K562 (cell line): ENCODE results near the gene GAS2L2. TPM values are rescaled to one million over a fixed set of nuclear protein-coding genes. Genes with fewer than 3 reads are reported as not detected.

Source experiments
- ATAC-seq: fragments of 200-7000 bp; cut with Tn5 transposase; 3 replicates; pipeline ENCODE4 v1.9.1; 2020; ENCODE audit warnings: moderate library complexity
- BruUV-seq: library from RNA; stranded (reverse); fragments of 400-500 nt; replicated peaks from 2 replicates; lab custom pipeline; 2021; lab: Mats Ljungman, UMichigan
- CTCF ChIA-PET: fragments of 300-600 bp; formaldehyde crosslinking; extraction: SDS; loops from one replicate; lab custom pipeline; 2021; ENCODE audit warnings: low intra/inter-chr PET ratio; lab: Yijun Ruan, JAX
- POLR2A ChIA-PET: fragments of 300-600, 350-650 bp; sonication (Branson Sonifier 250); formaldehyde crosslinking; extraction: SDS; loops from one replicate; lab custom pipeline; 2021; ENCODE audit warnings: antibody characterized with exemption, inconsistent platforms; lab: Yijun Ruan, JAX
- DNase-seq, 4 experiments: peaks; one replicate each; pipeline versions ENCODE4 v3.0.0 to v3.0.0-alpha.2; 2011 to 2018; ENCODE audit warnings: low spot score in 3 of 4, mixed read lengths in 3 of 4; ENCODE audit errors: extremely low read depth in 1 of 4
- FAIRE-seq: peaks from 2 replicates; lab custom pipeline; 2011; peaks lifted over from hg19 to GRCh38; lab: Jason Lieb, UNC
- H2AFZ ChIP-seq: 2 replicates; pipeline ENCODE4 v1.6.0; 2011; ENCODE audit warnings: low read depth, low read length, control low read depth, inconsistent platforms
- H3K27ac ChIP-seq: fragments of 200-600 bp; 3 replicates; pipeline ENCODE4 v1.8.0; 2011; ENCODE audit warnings: low read depth, mild to moderate bottlenecking, control low read depth, inconsistent platforms, low read length, moderate library complexity, mixed read lengths; ENCODE audit errors: extremely low read depth
- H3K27me3 ChIP-seq, 2 experiments: fragments of 300-600 bp in 1 of 2; 2 replicates in 1 of 2; 3 replicates in 1 of 2; pipeline versions ENCODE4 v1.6.0 to v1.8.0; 2011; ENCODE audit warnings: inconsistent platforms in 2 of 2, low read length in 2 of 2, mild to moderate bottlenecking in 1 of 2, mixed read lengths in 1 of 2, moderate library complexity in 1 of 2; ENCODE audit not compliant: control insufficient read depth in 2 of 2, insufficient read depth in 2 of 2
- H3K36me3 ChIP-seq: fragments of 300-600 bp; 3 replicates; pipeline ENCODE4 v1.8.0; 2011; ENCODE audit warnings: mild to moderate bottlenecking, low read length, inconsistent platforms; ENCODE audit not compliant: control insufficient read depth, insufficient read depth
- H3K4me1 ChIP-seq, 2 experiments: fragments of 200-600 bp in 1 of 2; replicated peaks in 1 of 2; 2 replicates in 1 of 2; 3 replicates in 1 of 2; pipeline versions ENCODE4 v1.5.1 to v1.8.0; 2011; ENCODE audit warnings: inconsistent platforms in 2 of 2, low read length in 2 of 2, mild to moderate bottlenecking in 1 of 2, mixed read lengths in 1 of 2, moderate library complexity in 1 of 2; ENCODE audit not compliant: control insufficient read depth in 2 of 2, insufficient read depth in 2 of 2
- H3K4me2 ChIP-seq: 2 replicates; pipeline ENCODE4 v1.6.1; 2011; ENCODE audit warnings: low read length, control low read depth, inconsistent platforms, mixed read lengths; ENCODE audit not compliant: insufficient read depth
- H3K4me3 ChIP-seq: fragments of 200-600 bp; sonication (generic), shearing (Covaris generic); 2 replicates; pipeline ENCODE4 v1.5.1; 2016; ENCODE audit warnings: control low read depth, inconsistent platforms
- H3K79me2 ChIP-seq: fragments of 200-600 bp; 3 replicates; pipeline ENCODE4 v1.8.0; 2011; ENCODE audit warnings: low read length, inconsistent platforms; ENCODE audit not compliant: control insufficient read depth, insufficient read depth
- H3K9ac ChIP-seq, 2 experiments: 2 replicates each; pipeline versions ENCODE4 v1.6.0 to v1.6.1; 2011; ENCODE audit warnings: low read depth in 2 of 2, low read length in 2 of 2, control low read depth in 1 of 2, inconsistent platforms in 1 of 2, mild to moderate bottlenecking in 1 of 2, mixed read lengths in 1 of 2; ENCODE audit not compliant: insufficient read depth in 1 of 2
- H3K9me1 ChIP-seq: one replicate; pipeline ENCODE4 v1.6.0; 2011; ENCODE audit warnings: inconsistent platforms, mild to moderate bottlenecking, low read length, moderate library complexity; ENCODE audit not compliant: control insufficient read depth, insufficient read depth
- H3K9me3 ChIP-seq: replicated peaks from 2 replicates; pipeline ENCODE4 v1.5.1; 2011; ENCODE audit warnings: low read depth, low read length, inconsistent platforms; ENCODE audit not compliant: control insufficient read depth, insufficient read depth
- H4K20me1 ChIP-seq: replicated peaks from 2 replicates; pipeline ENCODE4 v1.6.1; 2011; ENCODE audit warnings: low read length, inconsistent platforms, mixed read lengths; ENCODE audit not compliant: control insufficient read depth, insufficient read depth
- RAD21 ChIP-seq, 2 experiments: fragments of 250-450 bp in 1 of 2; fragments of 450-650 bp in 1 of 2; sonication (Bioruptor Pico) in 1 of 2; formaldehyde crosslinking in 1 of 2; IDR thresholded peaks in 1 of 2; conservative IDR thresholded peaks in 1 of 2; 2 replicates each; pipeline versions ENCODE4 v1.4.0 to v1.8.0; 2020 to 2022; ENCODE audit warnings: mild to moderate bottlenecking in 2 of 2, moderate library complexity in 1 of 2
- SMAD1 ChIP-seq: fragments of 150-350 bp; IDR thresholded peaks from 2 replicates; pipeline ENCODE4 v1.6.1; 2014; ENCODE audit warnings: low read length, low read depth; ENCODE audit not compliant: partially characterized antibody
- SMAD4 ChIP-seq: fragments of 250-450 bp; sonication (Bioruptor Pico); conservative IDR thresholded peaks from 2 replicates; pipeline ENCODE4 v1.8.0; 2021; ENCODE audit warnings: inconsistent platforms, mild to moderate bottlenecking, moderate library complexity
- YY1 ChIP-seq, 3 experiments: IDR thresholded peaks; 2 replicates each; pipeline ENCODE4 v1.6.1; 2011; ENCODE audit warnings: low read length in 2 of 3, mild to moderate bottlenecking in 2 of 3, moderate library complexity in 2 of 3, borderline replicate concordance in 1 of 3, control low read depth in 1 of 3, low read depth in 1 of 3; ENCODE audit not compliant: insufficient read depth in 3 of 3, insufficient replicate concordance in 2 of 3, control insufficient read depth in 1 of 3, insufficient read length in 1 of 3; ENCODE audit errors: extremely low read depth in 1 of 3
- ZBTB1 ChIP-seq: sonication (generic); formaldehyde crosslinking; IDR thresholded peaks from 2 replicates; pipeline ENCODE4 v1.8.1; 2023; ENCODE audit warnings: missing genetic modification reagents, low read depth, mild to moderate bottlenecking, borderline replicate concordance
- ZNF133 ChIP-seq: fragments of 250-450 bp; sonication (Bioruptor Pico); IDR thresholded peaks from 2 replicates; pipeline ENCODE4 v1.4.0; 2020; ENCODE audit warnings: mild to moderate bottlenecking
- ZSCAN32 ChIP-seq: fragments of 450-650 bp; formaldehyde crosslinking; IDR thresholded peaks from 2 replicates; pipeline ENCODE4 v1.4.0; 2020; ENCODE audit warnings: mild to moderate bottlenecking, moderate library complexity
- WGBS: fragments of 100-300 bp; shearing (Covaris generic); methylation state at CpG from one replicate; pipeline ENCODE4 v1.1.6; 2016; ENCODE audit warnings: low coverage, mixed read lengths; ENCODE audit not compliant: insufficient coverage; ENCODE audit errors: missing lambda C conversion rate; 5-methylcytosine and 5-hydroxymethylcytosine counted together
- in situ Hi-C: fragments of 300-500 bp; cut with MboI; formaldehyde crosslinking; loops from 4 replicates; pipeline ENCODE4 v1.15.0; 2018; ENCODE audit warnings: inconsistent platforms, mixed read lengths
- intact Hi-C: fragments of 100-400 bp; cut with micrococcal nuclease; formaldehyde crosslinking; loops from 2 replicates; pipeline ENCODE4 v1.14.2; 2022
- polyA plus RNA-seq, 8 experiments: library from polyadenylated mRNA; depleted of rRNA in 4 of 8; stranded (reverse) in 5 of 8; unstranded in 3 of 8; fragments of >200 nt; fragmentation: Nextera tagmentation in 2 of 8; fragmentation: Illumina TruSeq in 1 of 8; extraction: Ambion mirVana in 2 of 8; extraction: Trizol in 1 of 8; gene quantifications; 2 replicates each; pipeline versions ENCODE4 v1.2.1 to v1.2.3, GENCODE V29; 2011 to 2014; ENCODE audit warnings: inconsistent platforms in 1 of 8, missing spikeins in 1 of 8
- total RNA-seq, 7 experiments: library from RNA; depleted of rRNA in 6 of 7; stranded (reverse); fragments of >200 nt in 6 of 7; fragmentation: Illumina TruSeq in 2 of 7; extraction: Trizol in 2 of 7; gene quantifications; 2 replicates each; pipeline versions ENCODE4 v1.2.1 to v1.2.3, GENCODE V29; 2011 to 2021; ENCODE audit warnings: low replicate concordance in 1 of 7
- TF ChIP-seq, protein P1 (sequence below): fragments of 150-350 bp; IDR thresholded peaks from 2 replicates; pipeline ENCODE4 v1.6.1; 2014; ENCODE audit warnings: low read depth, mild to moderate bottlenecking, low read length, borderline replicate concordance
- TF ChIP-seq, protein P2 (sequence below): sonication (generic); formaldehyde crosslinking; IDR thresholded peaks from 2 replicates; pipeline ENCODE4 v1.8.0; 2023; ENCODE audit warnings: mild to moderate bottlenecking, missing genetic modification reagents
- TF ChIP-seq, protein P3 (sequence below), 2 experiments: fragments of 200-800 bp in 1 of 2; sonication (Bioruptor generic) in 1 of 2; sonication (generic) in 1 of 2; formaldehyde crosslinking in 1 of 2; IDR thresholded peaks in 1 of 2; conservative IDR thresholded peaks in 1 of 2; 2 replicates each; pipeline versions ENCODE4 v1.5.0 to v1.6.1; 2016 to 2020; ENCODE audit warnings: missing compliant biosample characterization in 1 of 2, missing genetic modification characterization in 1 of 2, missing genetic modification reagents in 1 of 2

Gene GAS2L2
- total and polyA plus RNA-seq, 9 of the 15 experiments (the other 6 are each of a cell fraction or from before 2014, with no cell fraction given): not detected

DNA sequence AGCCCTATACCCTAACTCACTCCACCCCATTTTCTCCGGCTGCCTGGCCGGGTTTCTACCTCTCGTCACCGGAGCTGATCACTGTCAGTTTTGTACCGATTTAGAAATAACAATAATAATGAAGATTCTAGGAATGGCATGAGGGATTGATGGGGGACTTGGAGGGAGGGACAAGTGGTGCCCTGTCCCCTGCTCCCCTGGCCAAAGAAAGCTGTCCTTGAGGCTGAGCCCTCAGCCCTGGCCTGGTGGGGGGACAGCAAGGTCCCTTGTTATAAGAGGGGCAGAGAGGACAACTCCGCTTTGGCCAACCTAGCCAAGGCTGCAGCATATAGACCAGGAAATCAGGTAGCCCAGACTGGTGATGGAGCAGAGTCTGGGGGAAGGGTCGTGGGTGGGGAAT, 10.5 kb downstream of the GAS2L2 start:
- peaks cover 0 to 12% of the 10 kb centered on the region in 2 experiments; a peak in 2 of 5 replicates for H3K4me1 ChIP-seq
- WGBS: 7% methylated on average over 7 of the region's 7 CpGs
- no peak overlapping the region for H3K9ac ChIP-seq
- no peak overlapping the region for H3K4me2 ChIP-seq
- no TSS peak for BruUV-seq
- intact Hi-C loops: no loop called here
- H3K27me3 ChIP-seq: peaks cover 23 to 72% of the 10 kb centered on the region in 2 experiments
- POLR2A ChIA-PET: no interaction called here
- H3K9me3 ChIP-seq: no peaks in the 10 kb centered on the region
- H2AFZ ChIP-seq: no peak overlapping the region
- peaks cover 13% of the 10 kb centered on the region for H4K20me1 ChIP-seq
- DNase-seq: no peak
- CTCF ChIA-PET: no interaction called here
- H3K79me2 ChIP-seq: no peaks in the 10 kb centered on the region
- in situ Hi-C loops: loop anchor here (10.0 to 25.0 kb wide), 2 partner anchors 598 to 1305 kb away; partner anchors contain the start of genes NLE1 and UNC45B
- FAIRE-seq: no peak
- no peak overlapping the region for H3K4me3 ChIP-seq
- peaks cover 4% of the 10 kb centered on the region for H3K9me1 ChIP-seq
- no peak for ATAC-seq
- H3K27ac ChIP-seq: no peak overlapping the region
- no peaks in the 10 kb centered on the region for H3K36me3 ChIP-seq
- TF ChIP-seq, protein P1, sequence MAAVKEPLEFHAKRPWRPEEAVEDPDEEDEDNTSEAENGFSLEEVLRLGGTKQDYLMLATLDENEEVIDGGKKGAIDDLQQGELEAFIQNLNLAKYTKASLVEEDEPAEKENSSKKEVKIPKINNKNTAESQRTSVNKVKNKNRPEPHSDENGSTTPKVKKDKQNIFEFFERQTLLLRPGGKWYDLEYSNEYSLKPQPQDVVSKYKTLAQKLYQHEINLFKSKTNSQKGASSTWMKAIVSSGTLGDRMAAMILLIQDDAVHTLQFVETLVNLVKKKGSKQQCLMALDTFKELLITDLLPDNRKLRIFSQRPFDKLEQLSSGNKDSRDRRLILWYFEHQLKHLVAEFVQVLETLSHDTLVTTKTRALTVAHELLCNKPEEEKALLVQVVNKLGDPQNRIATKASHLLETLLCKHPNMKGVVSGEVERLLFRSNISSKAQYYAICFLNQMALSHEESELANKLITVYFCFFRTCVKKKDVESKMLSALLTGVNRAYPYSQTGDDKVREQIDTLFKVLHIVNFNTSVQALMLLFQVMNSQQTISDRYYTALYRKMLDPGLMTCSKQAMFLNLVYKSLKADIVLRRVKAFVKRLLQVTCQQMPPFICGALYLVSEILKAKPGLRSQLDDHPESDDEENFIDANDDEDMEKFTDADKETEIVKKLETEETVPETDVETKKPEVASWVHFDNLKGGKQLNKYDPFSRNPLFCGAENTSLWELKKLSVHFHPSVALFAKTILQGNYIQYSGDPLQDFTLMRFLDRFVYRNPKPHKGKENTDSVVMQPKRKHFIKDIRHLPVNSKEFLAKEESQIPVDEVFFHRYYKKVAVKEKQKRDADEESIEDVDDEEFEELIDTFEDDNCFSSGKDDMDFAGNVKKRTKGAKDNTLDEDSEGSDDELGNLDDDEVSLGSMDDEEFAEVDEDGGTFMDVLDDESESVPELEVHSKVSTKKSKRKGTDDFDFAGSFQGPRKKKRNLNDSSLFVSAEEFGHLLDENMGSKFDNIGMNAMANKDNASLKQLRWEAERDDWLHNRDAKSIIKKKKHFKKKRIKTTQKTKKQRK: no peak
- no peak for TF ChIP-seq ZBTB1 (CRISPR knock-in tag)
- no peak for TF ChIP-seq ZNF133
- no peak for TF ChIP-seq SMAD1
- no peak for TF ChIP-seq RAD21 (CRISPR knock-in tag; conservative IDR thresholded peaks at IDR 0.05 in 1 of 2, IDR thresholded peaks at IDR 0.05 in 1 of 2)
- TF ChIP-seq YY1 (IDR thresholded peaks at IDR 0.05; ENCODE audit: borderline replicate concordance in 1 of 3, control insufficient read depth in 1 of 3, extremely low read depth in 1 of 3, insufficient read depth in 3 of 3, insufficient read length in 1 of 3, insufficient replicate concordance in 2 of 3, low read depth in 1 of 3, low read length in 2 of 3): no peak
- TF ChIP-seq, protein P2, sequence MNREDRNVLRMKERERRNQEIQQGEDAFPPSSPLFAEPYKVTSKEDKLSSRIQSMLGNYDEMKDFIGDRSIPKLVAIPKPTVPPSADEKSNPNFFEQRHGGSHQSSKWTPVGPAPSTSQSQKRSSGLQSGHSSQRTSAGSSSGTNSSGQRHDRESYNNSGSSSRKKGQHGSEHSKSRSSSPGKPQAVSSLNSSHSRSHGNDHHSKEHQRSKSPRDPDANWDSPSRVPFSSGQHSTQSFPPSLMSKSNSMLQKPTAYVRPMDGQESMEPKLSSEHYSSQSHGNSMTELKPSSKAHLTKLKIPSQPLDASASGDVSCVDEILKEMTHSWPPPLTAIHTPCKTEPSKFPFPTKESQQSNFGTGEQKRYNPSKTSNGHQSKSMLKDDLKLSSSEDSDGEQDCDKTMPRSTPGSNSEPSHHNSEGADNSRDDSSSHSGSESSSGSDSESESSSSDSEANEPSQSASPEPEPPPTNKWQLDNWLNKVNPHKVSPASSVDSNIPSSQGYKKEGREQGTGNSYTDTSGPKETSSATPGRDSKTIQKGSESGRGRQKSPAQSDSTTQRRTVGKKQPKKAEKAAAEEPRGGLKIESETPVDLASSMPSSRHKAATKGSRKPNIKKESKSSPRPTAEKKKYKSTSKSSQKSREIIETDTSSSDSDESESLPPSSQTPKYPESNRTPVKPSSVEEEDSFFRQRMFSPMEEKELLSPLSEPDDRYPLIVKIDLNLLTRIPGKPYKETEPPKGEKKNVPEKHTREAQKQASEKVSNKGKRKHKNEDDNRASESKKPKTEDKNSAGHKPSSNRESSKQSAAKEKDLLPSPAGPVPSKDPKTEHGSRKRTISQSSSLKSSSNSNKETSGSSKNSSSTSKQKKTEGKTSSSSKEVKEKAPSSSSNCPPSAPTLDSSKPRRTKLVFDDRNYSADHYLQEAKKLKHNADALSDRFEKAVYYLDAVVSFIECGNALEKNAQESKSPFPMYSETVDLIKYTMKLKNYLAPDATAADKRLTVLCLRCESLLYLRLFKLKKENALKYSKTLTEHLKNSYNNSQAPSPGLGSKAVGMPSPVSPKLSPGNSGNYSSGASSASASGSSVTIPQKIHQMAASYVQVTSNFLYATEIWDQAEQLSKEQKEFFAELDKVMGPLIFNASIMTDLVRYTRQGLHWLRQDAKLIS: no peak
- TF ChIP-seq ZSCAN32 (CRISPR knock-in tag): no peak
- no peak for TF ChIP-seq SMAD4 (CRISPR knock-in tag)
- TF ChIP-seq, protein P3, sequence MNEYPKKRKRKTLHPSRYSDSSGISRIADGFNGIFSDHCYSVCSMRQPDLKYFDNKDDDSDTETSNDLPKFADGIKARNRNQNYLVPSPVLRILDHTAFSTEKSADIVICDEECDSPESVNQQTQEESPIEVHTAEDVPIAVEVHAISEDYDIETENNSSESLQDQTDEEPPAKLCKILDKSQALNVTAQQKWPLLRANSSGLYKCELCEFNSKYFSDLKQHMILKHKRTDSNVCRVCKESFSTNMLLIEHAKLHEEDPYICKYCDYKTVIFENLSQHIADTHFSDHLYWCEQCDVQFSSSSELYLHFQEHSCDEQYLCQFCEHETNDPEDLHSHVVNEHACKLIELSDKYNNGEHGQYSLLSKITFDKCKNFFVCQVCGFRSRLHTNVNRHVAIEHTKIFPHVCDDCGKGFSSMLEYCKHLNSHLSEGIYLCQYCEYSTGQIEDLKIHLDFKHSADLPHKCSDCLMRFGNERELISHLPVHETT (CRISPR knock-in tag; conservative IDR thresholded peaks at IDR 0.05 in 1 of 2, IDR thresholded peaks at IDR 0.05 in 1 of 2): no peak
